ENCODE data around the gene MLF2.
A peak's percentile ranks its signal among the peaks of the same experiment; 100 is the strongest.

The MLF2 gene

GRCh38 chr12:6786416-6787094, 33.6 kb upstream of the MLF2 start:
- no peak for TF ChIP-seq CTCF (IDR thresholded peaks at IDR 0.05; ENCODE audit: low read length)
- TF ChIP-seq EZH2phosphoT487 (IDR thresholded peaks at IDR 0.05; ENCODE audit: low read length): no peak
- no peak for TF ChIP-seq EZH2 (optimal IDR thresholded peaks at IDR 0.05; ENCODE audit: low read depth, low read length)
- no peak overlapping the region for H3K9ac ChIP-seq (ENCODE audit: low read length)
- no peaks in the 10 kb centered on the region for H3K9me3 ChIP-seq (replicated peaks; ENCODE audit: insufficient read depth, low read length)
- H3K9me2 ChIP-seq (replicated peaks; ENCODE audit: insufficient read depth, low read length): no peaks in the 10 kb centered on the region
- H3K4me2 ChIP-seq (ENCODE audit: low read depth, low read length): no peak overlapping the region
- no peak overlapping the region for H3K27ac ChIP-seq (ENCODE audit: low read length)
- DNase-seq: no peak
- peaks cover 6% of the 10 kb centered on the region for H3F3A ChIP-seq (ENCODE audit: insufficient read depth, low read length)
- H2AFZ ChIP-seq (ENCODE audit: low read length): no peak overlapping the region
- H3K4me1 ChIP-seq (ENCODE audit: low read length): peaks cover 27% of the 10 kb centered on the region
- no peaks in the 10 kb centered on the region for H4K20me1 ChIP-seq (ENCODE audit: insufficient read depth, low read length)
- no peak overlapping the region for H3K4me3 ChIP-seq (ENCODE audit: low read length)
- H3K79me2 ChIP-seq (ENCODE audit: low read length): no peaks in the 10 kb centered on the region
- no peaks in the 10 kb centered on the region for H3K36me3 ChIP-seq (replicated peaks; ENCODE audit: insufficient read depth, low read length)
- no peaks in the 10 kb centered on the region for H3K27me3 ChIP-seq (replicated peaks; ENCODE audit: insufficient read depth, low read length)

- Histone ChIP-seq H3K9ac (ENCODE audit: low read length) (no peak overlapping the region), H3K9me2 (replicated peaks; ENCODE audit: insufficient read depth, low read length) (no peaks in the 10 kb centered on the region), H3K4me2 (ENCODE audit: low read depth, low read length) (no peak overlapping the region), H2AFZ (ENCODE audit: low read length) (no peak overlapping the region), H3K4me1 (ENCODE audit: low read length) (peaks cover 27% of the 10 kb centered on the region), H3K4me3 (ENCODE audit: low read length) (no peak overlapping the region), H3K27me3 (replicated peaks; ENCODE audit: insufficient read depth, low read length) (no peaks in the 10 kb centered on the region), H3F3A (ENCODE audit: insufficient read depth, low read length) (peaks cover 6% of the 10 kb centered on the region), H3K9me3 (replicated peaks; ENCODE audit: insufficient read depth, low read length) (no peaks in the 10 kb centered on the region), H3K27ac (ENCODE audit: low read length) (no peak overlapping the region), H3K36me3 (replicated peaks; ENCODE audit: insufficient read depth, low read length) (no peaks in the 10 kb centered on the region), H3K79me2 (ENCODE audit: low read length) (no peaks in the 10 kb centered on the region), H4K20me1 (ENCODE audit: insufficient read depth, low read length) (no peaks in the 10 kb centered on the region)
- DNase-seq: no peak
- no peak for TF ChIP-seq EZH2 (optimal IDR thresholded peaks at IDR 0.05; ENCODE audit: low read depth, low read length)
- TF ChIP-seq EZH2phosphoT487 (IDR thresholded peaks at IDR 0.05; ENCODE audit: low read length): no peak
- TF ChIP-seq CTCF (IDR thresholded peaks at IDR 0.05; ENCODE audit: low read length): no peak
Observed at GRCh38 chr12:6784761-6785160, 31.8 kb upstream of the MLF2 start.

- no peaks in the 10 kb centered on the region for H3K27me3 ChIP-seq (replicated peaks; ENCODE audit: insufficient read depth, low read length)
- H3K9ac ChIP-seq (ENCODE audit: low read length): no peak overlapping the region
- H3K4me1 ChIP-seq (ENCODE audit: low read length): peaks cover 27% of the 10 kb centered on the region
- H3K9me2 ChIP-seq (replicated peaks; ENCODE audit: insufficient read depth, low read length): no peaks in the 10 kb centered on the region
- H2AFZ ChIP-seq (ENCODE audit: low read length): 0 out of 2 replicates have a peak overlapping the region, but pooled peaks have one; percentile 70
- no peaks in the 10 kb centered on the region for H3K79me2 ChIP-seq (ENCODE audit: low read length)
- H3K36me3 ChIP-seq (replicated peaks; ENCODE audit: insufficient read depth, low read length): no peaks in the 10 kb centered on the region
- H3K4me3 ChIP-seq (ENCODE audit: low read length): no peak overlapping the region
- no peaks in the 10 kb centered on the region for H3K9me3 ChIP-seq (replicated peaks; ENCODE audit: insufficient read depth, low read length)
- H3K4me2 ChIP-seq (ENCODE audit: low read depth, low read length): peak overlapping the region; percentile 56; the same call in 1 of the 2 replicates
- H4K20me1 ChIP-seq (ENCODE audit: insufficient read depth, low read length): no peaks in the 10 kb centered on the region
- H3F3A ChIP-seq (ENCODE audit: insufficient read depth, low read length): peaks cover 6% of the 10 kb centered on the region
- peak overlapping the region; percentile 64; the same call in 1 of the 2 replicates for H3K27ac ChIP-seq (ENCODE audit: low read length)
- no peak for DNase-seq
- TF ChIP-seq CTCF (IDR thresholded peaks at IDR 0.05; ENCODE audit: low read length) (no peak), EZH2phosphoT487 (IDR thresholded peaks at IDR 0.05; ENCODE audit: low read length) (no peak), EZH2 (optimal IDR thresholded peaks at IDR 0.05; ENCODE audit: low read depth, low read length) (no peak)
Observed at GRCh38 chr12:6784296-6784695, 31.4 kb upstream of the MLF2 start.
